Thoracic aorta (tissue), 2 donors: ENCODE data around the gene ACOT11. TPM values are rescaled to one million over a fixed set of nuclear protein-coding genes. Genes with fewer than 3 reads are reported as not detected.
"Not testable (repeated sequence)": the region's sequence is repeated elsewhere in the genome, so short reads cannot be mapped to it uniquely, and the experiment has no call there.

ENCODE experiments used
- ATAC-seq: fragments of 150-250 bp; one replicate; pipeline ENCODE4 v1.8.0; 2017; ENCODE audit warnings: low read depth; ENCODE audit not compliant: insufficient number of reproducible peaks, low FRiP score
- DNase-seq: peaks from one replicate; pipeline ENCODE4 v3.0.0-alpha.2; 2020; ENCODE audit warnings: low spot score
- H3K27ac ChIP-seq, 2 donors: fragments of 200-600 bp; sonication (generic); 1 replicate in 1 of 2; 2 replicates in 1 of 2; pipeline ENCODE4 v1.5.1; 2016; ENCODE audit warnings: mild to moderate bottlenecking in 2 of 2, moderate library complexity in 2 of 2
- H3K27me3 ChIP-seq: fragments of 200-600 bp; sonication (generic); replicated peaks from 2 replicates; pipeline ENCODE4 v1.6.0; 2016; ENCODE audit warnings: mild to moderate bottlenecking; ENCODE audit not compliant: insufficient read depth
- H3K36me3 ChIP-seq: fragments of 200-600 bp; sonication (generic); one replicate; pipeline ENCODE4 v1.5.1; 2016
- H3K4me1 ChIP-seq, 2 donors: fragments of 200-600 bp; sonication (generic); 1 replicate in 1 of 2; 2 replicates in 1 of 2; pipeline versions ENCODE4 v1.5.1 to v1.6.0; 2016; ENCODE audit warnings: low read depth in 2 of 2, mild to moderate bottlenecking in 1 of 2; ENCODE audit not compliant: control insufficient read depth in 1 of 2
- H3K4me3 ChIP-seq: fragments of 200-600 bp; sonication (generic); 2 replicates; pipeline ENCODE4 v1.5.1; 2016; ENCODE audit warnings: mild to moderate bottlenecking
- H3K9me3 ChIP-seq: fragments of 200-600 bp; sonication (generic); 2 replicates; pipeline ENCODE4 v1.5.1; 2016
- CTCF ChIP-seq: fragments of 200-600 bp; sonication (generic); IDR thresholded peaks from one replicate; pipeline ENCODE4 v1.5.1; 2019; ENCODE audit warnings: antibody characterized with exemption
- total RNA-seq, 2 donors: library from RNA; depleted of rRNA; stranded (reverse); fragments of >200 nt; gene quantifications; one replicate each; pipeline versions ENCODE4 v1.1.0 to v1.2.3, GENCODE V29; 2016

The ACOT11 gene
- total RNA-seq, 2 donors from 2014 or later, result 19.3 to 23.6 TPM

GRCh38 chr1:54510715-54511270, 37.2 kb upstream of the ACOT11 start:
- TF ChIP-seq CTCF, result no peak
- Histone ChIP-seq H3K4me3 (no peak overlapping the region), H3K27ac (no peak overlapping the region), H3K9me3 (no peaks in the 10 kb centered on the region), H3K4me1 (no peaks in the 10 kb centered on the region), H3K27me3 (no peaks in the 10 kb centered on the region), H3K36me3 (no peaks in the 10 kb centered on the region)
- DNase-seq (no peak), ATAC-seq (no peak)

GRCh38 chr1:54513921-54514580, 34.0 kb upstream of the ACOT11 start:
- ATAC-seq, H3K9me3 ChIP-seq, H3K27me3 ChIP-seq, H3K27ac ChIP-seq, H3K4me3 ChIP-seq, H3K36me3 ChIP-seq, DNase-seq, H3K4me1 ChIP-seq: not testable (repeated sequence)

GRCh38 chr1:54516249-54516920, 31.6 kb upstream of the ACOT11 start:
- H3K9me3 ChIP-seq, result no peaks in the 10 kb centered on the region
- H3K27me3 ChIP-seq, result no peaks in the 10 kb centered on the region
- no peaks in the 10 kb centered on the region for H3K4me1 ChIP-seq
- ATAC-seq (no peak), DNase-seq (no peak)
- no peak overlapping the region for H3K4me3 ChIP-seq
- no peak for TF ChIP-seq CTCF
- H3K36me3 ChIP-seq, result no peaks in the 10 kb centered on the region
- H3K27ac ChIP-seq, result no peak overlapping the region

GRCh38 chr1:54517496-54517895, 30.5 kb upstream of the ACOT11 start:
- no peak for DNase-seq
- no peak for TF ChIP-seq CTCF
- H3K4me1 ChIP-seq, result no peaks in the 10 kb centered on the region

GRCh38 chr1:54518489-54518888, 29.5 kb upstream of the ACOT11 start:
- ATAC-seq (no peak), DNase-seq (no peak)
- no peaks in the 10 kb centered on the region for H3K9me3 ChIP-seq
- no peak overlapping the region for H3K27ac ChIP-seq
- TF ChIP-seq CTCF, result no peak
- no peaks in the 10 kb centered on the region for H3K27me3 ChIP-seq
- H3K36me3 ChIP-seq, result no peaks in the 10 kb centered on the region
- H3K4me1 ChIP-seq, result no peaks in the 10 kb centered on the region
- no peak overlapping the region for H3K4me3 ChIP-seq

More at GRCh38 chr1:54517496-54517895, 30.5 kb upstream of the ACOT11 start:
- Histone ChIP-seq H3K27me3 (no peaks in the 10 kb centered on the region), H3K9me3 (no peaks in the 10 kb centered on the region), H3K27ac (no peak overlapping the region), H3K36me3 (no peaks in the 10 kb centered on the region), H3K4me3 (no peak overlapping the region)
- no peak for ATAC-seq
